T-helper 22 cell (primary cell): ENCODE data around the gene B3GALNT2.
"Not testable (repeated sequence)": the region's sequence is repeated elsewhere in the genome, so short reads cannot be mapped to it uniquely, and the experiment has no call there.

Experiments
- DNase-seq: peaks from one replicate; pipeline ENCODE4 v3.0.0-alpha.2; 2020; ENCODE audit warnings: low read depth

Gene B3GALNT2

GRCh38 chr1:235503403-235504121, 690 bp downstream of the B3GALNT2 start:
- DNase-seq, result no peak

- DNase-seq, result no peak
Observed at GRCh38 chr1:235502601-235503402, 1.4 kb downstream of the B3GALNT2 start.

GRCh38 chr1:235500971-235501540, 3.2 kb downstream of the B3GALNT2 start:
- DNase-seq, result no peak

GRCh38 chr1:235495551-235495950, 8.7 kb downstream of the B3GALNT2 start:
- no peak for DNase-seq

GRCh38 chr1:235495030-235495429, 9.2 kb downstream of the B3GALNT2 start:
- no peak for DNase-seq

GRCh38 chr1:235494531-235494930, 9.7 kb downstream of the B3GALNT2 start:
- no peak for DNase-seq

GRCh38 chr1:235491644-235492043, 12.6 kb downstream of the B3GALNT2 start:
- DNase-seq, result no peak

GRCh38 chr1:235486321-235486720, 17.9 kb downstream of the B3GALNT2 start:
- DNase-seq, result no peak

- DNase-seq, result no peak
Observed at GRCh38 chr1:235485558-235485957, 18.7 kb downstream of the B3GALNT2 start.

GRCh38 chr1:235483090-235483489, 21.2 kb downstream of the B3GALNT2 start:
- DNase-seq, result no peak

GRCh38 chr1:235473806-235474205, 30.4 kb downstream of the B3GALNT2 start:
- DNase-seq, result no peak

- no peak for DNase-seq
Observed at GRCh38 chr1:235470741-235471439, 33.4 kb downstream of the B3GALNT2 start.

- DNase-seq, result not testable (repeated sequence)
Observed at GRCh38 chr1:235469897-235470296, 34.4 kb downstream of the B3GALNT2 start.

- DNase-seq, result no peak
Observed at GRCh38 chr1:235468970-235469369, 35.3 kb downstream of the B3GALNT2 start.

- no peak for DNase-seq
Observed at GRCh38 chr1:235468004-235468403, 36.2 kb downstream of the B3GALNT2 start.

- no peak for DNase-seq
Observed at GRCh38 chr1:235465066-235465465, 39.2 kb downstream of the B3GALNT2 start.

GRCh38 chr1:235462832-235463231, 41.4 kb downstream of the B3GALNT2 start:
- DNase-seq, result not testable (repeated sequence)

- no peak for DNase-seq
Observed at GRCh38 chr1:235461954-235462353, 42.3 kb downstream of the B3GALNT2 start.

GRCh38 chr1:235460770-235461169, 43.5 kb downstream of the B3GALNT2 start:
- no peak for DNase-seq

- not testable (repeated sequence) for DNase-seq
Observed at GRCh38 chr1:235457856-235458255, 46.4 kb downstream of the B3GALNT2 start.

GRCh38 chr1:235455823-235456222, 48.4 kb downstream of the B3GALNT2 start:
- no peak for DNase-seq

- DNase-seq, result no peak
Observed at GRCh38 chr1:235455097-235455496, 49.2 kb downstream of the B3GALNT2 start.
